Peyer's patch (tissue), 4 donors: Measurements from ENCODE around the gene ZNF692.
"Not testable (repeated sequence)": the region's sequence is repeated elsewhere in the genome, so short reads cannot be mapped to it uniquely, and the experiment has no call there.

Experiments used
- POLR2A ChIP-seq, 2 donors: fragments of 450-650 bp; IDR thresholded peaks; one replicate each; pipeline ENCODE4 v1.5.1; 2017; ENCODE audit warnings: antibody characterized with exemption in 2 of 2, mild to moderate bottlenecking in 2 of 2, moderate library complexity in 2 of 2
- TF ChIP-seq, protein P1 (sequence below), 6 experiments: fragments of 450-650 bp in 4 of 6; fragments of 200-600 bp in 2 of 6; sonication (generic) in 1 of 6; IDR thresholded peaks; one replicate each; pipeline ENCODE4 v1.5.1; 2017 to 2019; ENCODE audit warnings: antibody characterized with exemption in 6 of 6, mild to moderate bottlenecking in 3 of 6, moderate library complexity in 1 of 6

DNA sequence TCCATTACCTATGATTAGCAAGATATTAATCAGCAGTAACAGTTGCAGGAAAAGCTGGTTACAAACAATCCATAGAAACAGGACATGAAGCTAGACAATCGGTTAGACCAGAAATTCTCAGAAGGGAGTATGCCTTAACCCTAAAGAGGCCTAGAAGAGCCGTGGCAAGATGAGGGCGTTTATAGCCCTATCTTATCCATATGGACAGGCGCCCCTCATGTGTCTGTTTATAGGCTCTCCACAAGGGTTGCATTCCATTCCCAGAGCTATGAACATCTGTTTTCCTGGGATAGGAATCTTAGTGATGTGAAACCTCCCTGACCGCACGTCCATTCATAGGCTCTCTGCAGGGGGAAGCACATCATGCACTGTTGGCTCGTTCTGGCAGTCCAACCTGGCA, 23.5 kb upstream of the ZNF692 start:
- not testable (repeated sequence) for TF ChIP-seq POLR2A (IDR thresholded peaks at IDR 0.05)
- TF ChIP-seq, protein P1, sequence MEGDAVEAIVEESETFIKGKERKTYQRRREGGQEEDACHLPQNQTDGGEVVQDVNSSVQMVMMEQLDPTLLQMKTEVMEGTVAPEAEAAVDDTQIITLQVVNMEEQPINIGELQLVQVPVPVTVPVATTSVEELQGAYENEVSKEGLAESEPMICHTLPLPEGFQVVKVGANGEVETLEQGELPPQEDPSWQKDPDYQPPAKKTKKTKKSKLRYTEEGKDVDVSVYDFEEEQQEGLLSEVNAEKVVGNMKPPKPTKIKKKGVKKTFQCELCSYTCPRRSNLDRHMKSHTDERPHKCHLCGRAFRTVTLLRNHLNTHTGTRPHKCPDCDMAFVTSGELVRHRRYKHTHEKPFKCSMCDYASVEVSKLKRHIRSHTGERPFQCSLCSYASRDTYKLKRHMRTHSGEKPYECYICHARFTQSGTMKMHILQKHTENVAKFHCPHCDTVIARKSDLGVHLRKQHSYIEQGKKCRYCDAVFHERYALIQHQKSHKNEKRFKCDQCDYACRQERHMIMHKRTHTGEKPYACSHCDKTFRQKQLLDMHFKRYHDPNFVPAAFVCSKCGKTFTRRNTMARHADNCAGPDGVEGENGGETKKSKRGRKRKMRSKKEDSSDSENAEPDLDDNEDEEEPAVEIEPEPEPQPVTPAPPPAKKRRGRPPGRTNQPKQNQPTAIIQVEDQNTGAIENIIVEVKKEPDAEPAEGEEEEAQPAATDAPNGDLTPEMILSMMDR (IDR thresholded peaks at IDR 0.05): not testable (repeated sequence)
